A673 (cell line): ENCODE measurements around the gene TMEM63B. TPM values are rescaled to one million over a fixed set of nuclear protein-coding genes. Genes with fewer than 3 reads are reported as not detected.

Experiments used
- BruUV-seq: library from RNA; stranded (reverse); fragments of 400-500 nt; replicated peaks from 2 replicates; lab custom pipeline; 2021; lab: Mats Ljungman, UMichigan
- CTCF ChIA-PET: fragments of 300-600 bp; sonication (Branson Sonifier 250); formaldehyde crosslinking; loops from one replicate; lab custom pipeline; 2022; ENCODE audit warnings: antibody characterized with exemption; lab: Charles Lee
- POLR2A ChIA-PET: fragments of 300-600 bp; sonication (Branson Sonifier 250); formaldehyde crosslinking; loops from one replicate; lab custom pipeline; 2022; ENCODE audit warnings: antibody characterized with exemption; ENCODE audit not compliant: low non-redundant PET; lab: Charles Lee
- DNase-seq: peaks from one replicate; pipeline ENCODE4 v3.0.0-alpha.2; 2015; ENCODE audit warnings: low spot score
- H3K27ac ChIP-seq: fragments of 200-600 bp; sonication (generic); 2 replicates; pipeline ENCODE4 v1.5.1; 2016; ENCODE audit warnings: mixed run types, low read depth, mild to moderate bottlenecking, mixed read lengths, antibody characterized with exemption, low read length; ENCODE audit not compliant: poor library complexity, severe bottlenecking
- H3K27me3 ChIP-seq: fragments of 200-600 bp; sonication (generic); replicated peaks from 2 replicates; pipeline ENCODE4 v1.6.1; 2017; ENCODE audit warnings: mixed run types, low read depth, mild to moderate bottlenecking, mixed read lengths, antibody characterized with exemption, low read length; ENCODE audit not compliant: insufficient read depth, poor library complexity
- H3K36me3 ChIP-seq: fragments of 200-600 bp; sonication (generic); 2 replicates; pipeline ENCODE4 v1.6.1; 2016; ENCODE audit warnings: mixed run types, mild to moderate bottlenecking, mixed read lengths, antibody characterized with exemption, low read length; ENCODE audit not compliant: insufficient read depth, poor library complexity, severe bottlenecking
- H3K4me1 ChIP-seq: fragments of 200-600 bp; sonication (generic); 2 replicates; pipeline ENCODE4 v1.6.1; 2017; ENCODE audit warnings: mixed run types, mild to moderate bottlenecking, mixed read lengths, antibody characterized with exemption, low read length; ENCODE audit not compliant: insufficient read depth, poor library complexity, severe bottlenecking
- H3K4me3 ChIP-seq: fragments of 200-600 bp; sonication (generic); 2 replicates; pipeline ENCODE4 v1.5.1; 2016; ENCODE audit warnings: low read depth, mixed run types, mild to moderate bottlenecking, mixed read lengths, low read length; ENCODE audit not compliant: poor library complexity, severe bottlenecking
- H3K9me3 ChIP-seq: fragments of 200-600 bp; sonication (generic); 2 replicates; pipeline ENCODE4 v1.6.1; 2016; ENCODE audit warnings: mixed run types, low read depth, mild to moderate bottlenecking, mixed read lengths, antibody characterized with exemption, low read length; ENCODE audit not compliant: poor library complexity, severe bottlenecking
- CTCF ChIP-seq: fragments of 300-800, 200-600 bp; sonication (generic); conservative IDR thresholded peaks from 2 replicates; pipeline ENCODE4 v1.5.1; 2017; ENCODE audit warnings: low read depth, mild to moderate bottlenecking, antibody characterized with exemption, low read length, moderate library complexity, mixed read lengths
- EZH2 ChIP-seq: fragments of 200-600 bp; sonication (generic); IDR thresholded peaks from 2 replicates; pipeline ENCODE4 v1.6.1; 2017; ENCODE audit warnings: borderline replicate concordance, low read depth, mild to moderate bottlenecking, mixed read lengths, antibody characterized with exemption, low read length; ENCODE audit not compliant: poor library complexity, severe bottlenecking
- intact Hi-C: fragments of 100-400 bp; cut with micrococcal nuclease; formaldehyde crosslinking; loops from one replicate; pipeline ENCODE4 v1.10.0; 2022; ENCODE audit not compliant: unreplicated experiment
- total RNA-seq: library from RNA; stranded (reverse); gene quantifications from 2 replicates; pipeline ENCODE4 v1.2.3, GENCODE V29; 2021

TMEM63B gene
- total RNA-seq, 1 experiment from 2014 or later = 32.0 TPM

- no TSS peak for BruUV-seq
- no peak overlapping the region for H3K27ac ChIP-seq
- no peaks in the 10 kb centered on the region for H3K9me3 ChIP-seq
- DNase-seq = no peak
- CTCF ChIA-PET = interaction anchor here (0.6 kb wide), 1 partner anchor 274 kb away, joined by 7 read pairs; no protein-coding TSS in a partner anchor
- POLR2A ChIA-PET = no interaction called here
- no peak for TF ChIP-seq EZH2
- TF ChIP-seq CTCF = no peak
- no peaks in the 10 kb centered on the region for H3K4me1 ChIP-seq
- no peaks in the 10 kb centered on the region for H3K27me3 ChIP-seq
- no peaks in the 10 kb centered on the region for H3K36me3 ChIP-seq
- no peak overlapping the region for H3K4me3 ChIP-seq
- intact Hi-C loops = loop anchor here (5.0 kb wide), 1 partner anchor 382 kb away; the partner anchor contains the start of gene VEGFA
Measured at GRCh38 chr6:44154067-44154466, 26.7 kb downstream of the TMEM63B start.

- POLR2A ChIA-PET = interaction anchor here (0.6 kb wide), 1 partner anchor 48 kb away, joined by 3 read pairs; no protein-coding TSS in a partner anchor
- Histone ChIP-seq H3K27me3 (no peaks in the 10 kb centered on the region), H3K4me3 (no peak overlapping the region), H3K27ac (no peak overlapping the region), H3K36me3 (no peaks in the 10 kb centered on the region), H3K4me1 (no peaks in the 10 kb centered on the region), H3K9me3 (no peaks in the 10 kb centered on the region)
- TF ChIP-seq CTCF (no peak), EZH2 (no peak)
- CTCF ChIA-PET = no interaction called here
- no TSS peak for BruUV-seq
- intact Hi-C loops = no loop called here
- no peak for DNase-seq
Measured at GRCh38 chr6:44156494-44157151, 29.3 kb downstream of the TMEM63B start.

- BruUV-seq = no TSS peak
- H3K27me3 ChIP-seq = no peaks in the 10 kb centered on the region
- no peak overlapping the region for H3K27ac ChIP-seq
- H3K4me3 ChIP-seq = no peak overlapping the region
- intact Hi-C loops = no loop called here
- ChIA-PET POLR2A (interaction anchor here (0.6 kb wide), 1 partner anchor 48 kb away, joined by 3 read pairs; no protein-coding TSS in a partner anchor), CTCF (no interaction called here)
- no peak for TF ChIP-seq CTCF
- DNase-seq = no peak
- no peaks in the 10 kb centered on the region for H3K4me1 ChIP-seq
- H3K36me3 ChIP-seq = no peaks in the 10 kb centered on the region
- no peaks in the 10 kb centered on the region for H3K9me3 ChIP-seq
Measured at GRCh38 chr6:44157152-44157521, 29.8 kb downstream of the TMEM63B start.
